NCI-H510A (cell line): ENCODE data around the gene SHANK2.

Source experiments
- DNase-seq: peaks from one replicate; lab custom pipeline; 2025; lab: John Stamatoyannopoulos, UW

Gene SHANK2

GRCh38 chr11:71269603-71270511, 17.5 kb upstream of the SHANK2 start:
- no peak for DNase-seq

GRCh38 chr11:71268706-71269321, 16.4 kb upstream of the SHANK2 start:
- no peak for DNase-seq

- DNase-seq = no peak
Observed at GRCh38 chr11:71267807-71268421, 15.5 kb upstream of the SHANK2 start.

- no peak for DNase-seq
Observed at GRCh38 chr11:71266114-71266833, 13.9 kb upstream of the SHANK2 start.

- no peak for DNase-seq
Observed at GRCh38 chr11:71265559-71266092, 13.2 kb upstream of the SHANK2 start.

GRCh38 chr11:71263386-71263785, 11.0 kb upstream of the SHANK2 start:
- no peak for DNase-seq

- no peak for DNase-seq
Observed at GRCh38 chr11:71255800-71256479, 3.6 kb upstream of the SHANK2 start.

GRCh38 chr11:71255323-71255722, 2.9 kb upstream of the SHANK2 start:
- DNase-seq = peak; percentile 88

GRCh38 chr11:71253794-71254193, 1.4 kb upstream of the SHANK2 start:
- no peak for DNase-seq

- DNase-seq = no peak
Observed at GRCh38 chr11:71252770-71253730, 673 bp upstream of the SHANK2 start.

- no peak for DNase-seq
Observed at GRCh38 chr11:71251761-71252268, 562 bp downstream of the SHANK2 start.

GRCh38 chr11:71251151-71251721, 1.1 kb downstream of the SHANK2 start:
- DNase-seq = peak; percentile 43

- no peak for DNase-seq
Observed at GRCh38 chr11:71250523-71251150, 1.7 kb downstream of the SHANK2 start.

- DNase-seq = no peak
Observed at GRCh38 chr11:71249301-71249700, 3.1 kb downstream of the SHANK2 start.

- no peak for DNase-seq
Observed at GRCh38 chr11:71248656-71249055, 3.7 kb downstream of the SHANK2 start.

GRCh38 chr11:71248251-71248570, 4.2 kb downstream of the SHANK2 start:
- no peak for DNase-seq

- DNase-seq = no peak
Observed at GRCh38 chr11:71247551-71248250, 4.7 kb downstream of the SHANK2 start.

GRCh38 chr11:71246559-71246958, 5.8 kb downstream of the SHANK2 start:
- no peak for DNase-seq
